Measurements from ENCODE around the gene TNC.

DNA sequence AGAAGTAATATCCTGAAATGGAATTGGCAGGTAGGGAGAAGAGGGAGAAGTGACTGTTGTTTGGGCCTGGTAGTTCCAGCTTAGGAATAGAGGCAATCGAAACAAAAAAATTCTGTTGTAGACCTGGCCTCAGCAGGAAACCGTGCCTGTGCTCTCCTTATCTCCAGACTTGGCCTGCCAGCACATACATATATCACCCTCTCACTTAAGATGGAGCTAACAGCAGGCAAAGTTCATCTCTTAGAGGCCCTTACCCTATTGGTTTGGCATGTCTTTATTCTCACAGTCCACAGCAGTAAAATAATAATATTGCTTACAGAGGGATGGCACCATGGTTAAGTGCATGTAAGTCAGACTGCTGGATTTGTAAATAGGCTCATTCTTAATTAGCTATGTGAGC is 19.6 kb upstream of the TNC start:
- TF ChIP-seq, protein P1, sequence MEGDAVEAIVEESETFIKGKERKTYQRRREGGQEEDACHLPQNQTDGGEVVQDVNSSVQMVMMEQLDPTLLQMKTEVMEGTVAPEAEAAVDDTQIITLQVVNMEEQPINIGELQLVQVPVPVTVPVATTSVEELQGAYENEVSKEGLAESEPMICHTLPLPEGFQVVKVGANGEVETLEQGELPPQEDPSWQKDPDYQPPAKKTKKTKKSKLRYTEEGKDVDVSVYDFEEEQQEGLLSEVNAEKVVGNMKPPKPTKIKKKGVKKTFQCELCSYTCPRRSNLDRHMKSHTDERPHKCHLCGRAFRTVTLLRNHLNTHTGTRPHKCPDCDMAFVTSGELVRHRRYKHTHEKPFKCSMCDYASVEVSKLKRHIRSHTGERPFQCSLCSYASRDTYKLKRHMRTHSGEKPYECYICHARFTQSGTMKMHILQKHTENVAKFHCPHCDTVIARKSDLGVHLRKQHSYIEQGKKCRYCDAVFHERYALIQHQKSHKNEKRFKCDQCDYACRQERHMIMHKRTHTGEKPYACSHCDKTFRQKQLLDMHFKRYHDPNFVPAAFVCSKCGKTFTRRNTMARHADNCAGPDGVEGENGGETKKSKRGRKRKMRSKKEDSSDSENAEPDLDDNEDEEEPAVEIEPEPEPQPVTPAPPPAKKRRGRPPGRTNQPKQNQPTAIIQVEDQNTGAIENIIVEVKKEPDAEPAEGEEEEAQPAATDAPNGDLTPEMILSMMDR (IDR thresholded peaks at IDR 0.05): no peak
- no peak for TF ChIP-seq POLR2A (IDR thresholded peaks at IDR 0.05)
